Keratinocyte (primary cell): Measurements from ENCODE around the gene PRRC2C. TPM values are rescaled to one million over a fixed set of nuclear protein-coding genes. Genes with fewer than 3 reads are reported as not detected.

Source experiments
- DNase-seq: peaks from one replicate; pipeline ENCODE4 v3.0.0-alpha.2; 2011; ENCODE audit warnings: low read depth, missing footprints, low spot score
- FAIRE-seq: peaks from 2 replicates; lab custom pipeline; 2011; peaks lifted over from hg19 to GRCh38; lab: Jason Lieb, UNC
- H2AFZ ChIP-seq: 2 replicates; pipeline ENCODE4 v1.6.0; 2012; ENCODE audit warnings: low read length, control low read depth, inconsistent platforms; ENCODE audit not compliant: control insufficient read depth
- H3K27ac ChIP-seq: 2 replicates; pipeline ENCODE4 v1.5.1; 2011; ENCODE audit warnings: low read length; ENCODE audit not compliant: control insufficient read depth, insufficient read depth
- H3K27me3 ChIP-seq: 3 replicates; pipeline ENCODE4 v1.6.0; 2011; ENCODE audit warnings: low read length; ENCODE audit not compliant: control insufficient read depth, insufficient read depth; ENCODE audit errors: extremely low read depth
- H3K36me3 ChIP-seq, 2 experiments: 2 replicates in 1 of 2; 3 replicates in 1 of 2; pipeline ENCODE4 v1.5.1; 2011; ENCODE audit warnings: low read length in 2 of 2, mild to moderate bottlenecking in 1 of 2; ENCODE audit not compliant: control insufficient read depth in 2 of 2, insufficient read depth in 2 of 2; ENCODE audit errors: extremely low read depth in 1 of 2
- H3K4me1 ChIP-seq: 3 replicates; pipeline ENCODE4 v1.5.1; 2011; ENCODE audit warnings: low read length; ENCODE audit not compliant: control insufficient read depth, insufficient read depth; ENCODE audit errors: extremely low read depth
- H3K4me2 ChIP-seq: 3 replicates; pipeline ENCODE4 v1.6.0; 2011; ENCODE audit warnings: low read depth, low read length; ENCODE audit not compliant: control insufficient read depth, insufficient read depth; ENCODE audit errors: extremely low read depth
- H3K4me3 ChIP-seq, 3 experiments: fragments of 200-600 bp in 1 of 3; sonication (generic) in 1 of 3; 2 replicates in 2 of 3; 3 replicates in 1 of 3; pipeline ENCODE4 v1.5.1; 2011 to 2016; ENCODE audit warnings: low read length in 3 of 3, mild to moderate bottlenecking in 3 of 3, control low read depth in 2 of 3, inconsistent platforms in 1 of 3, low read depth in 1 of 3, mixed read lengths in 1 of 3, mixed run types in 1 of 3, moderate library complexity in 1 of 3; ENCODE audit not compliant: control insufficient read depth in 2 of 3, insufficient read depth in 2 of 3; ENCODE audit errors: extremely low read depth in 1 of 3
- H3K79me2 ChIP-seq: 2 replicates; pipeline ENCODE4 v1.6.0; 2012; ENCODE audit warnings: low read length; ENCODE audit not compliant: control insufficient read depth, insufficient read depth
- H3K9ac ChIP-seq: 3 replicates; pipeline ENCODE4 v1.6.0; 2011; ENCODE audit warnings: low read length; ENCODE audit not compliant: control insufficient read depth, insufficient read depth; ENCODE audit errors: extremely low read depth
- H3K9me1 ChIP-seq: 3 replicates; pipeline ENCODE4 v1.6.0; 2011; ENCODE audit warnings: low read length; ENCODE audit not compliant: control insufficient read depth, insufficient read depth; ENCODE audit errors: extremely low read depth
- H3K9me3 ChIP-seq: 2 replicates; pipeline ENCODE4 v1.5.1; 2012; ENCODE audit warnings: low read depth, low read length; ENCODE audit not compliant: control insufficient read depth
- H4K20me1 ChIP-seq: 3 replicates; pipeline ENCODE4 v1.6.0; 2011; ENCODE audit warnings: low read length; ENCODE audit not compliant: control insufficient read depth, insufficient read depth; ENCODE audit errors: extremely low read depth
- EZH2 ChIP-seq: IDR thresholded peaks from one replicate; pipeline ENCODE4 v1.6.1; 2012; ENCODE audit warnings: inconsistent platforms, mild to moderate bottlenecking, low read length, moderate library complexity
- dilution Hi-C: fragments of 300-500 bp; cut with MboI; formaldehyde crosslinking; loops from one replicate; pipeline ENCODE4 v1.7.0; 2020; ENCODE audit warnings: low sequenced_read_pairs; ENCODE audit not compliant: extremely low pct_ligation_motif_present
- polyA plus RNA-seq, 5 experiments: library from polyadenylated mRNA; depleted of rRNA in 3 of 5; stranded (reverse) in 3 of 5; stranded (forward) in 1 of 5; unstranded in 1 of 5; fragments of >200 nt; gene quantifications; 1 replicate in 1 of 5; 2 replicates in 3 of 5; 3 replicates in 1 of 5; pipeline versions ENCODE4 v1.2.1 to v1.2.3, GENCODE V29; 2011 to 2012; ENCODE audit warnings: missing spikeins in 2 of 5, low read depth in 1 of 5, low replicate concordance in 1 of 5
- TF ChIP-seq, protein P1 (sequence below), 3 experiments: IDR thresholded peaks in 1 of 3; conservative IDR thresholded peaks in 1 of 3; optimal IDR thresholded peaks in 1 of 3; 2 replicates in 2 of 3; 3 replicates in 1 of 3; pipeline versions ENCODE3 to v1.5.1; 2011; ENCODE audit warnings: low read length in 3 of 3, mild to moderate bottlenecking in 3 of 3, moderate library complexity in 2 of 3, control low read depth in 1 of 3, inconsistent platforms in 1 of 3; ENCODE audit not compliant: insufficient read depth in 2 of 3; ENCODE audit errors: extremely low read depth in 1 of 3

Gene PRRC2C
- polyA plus RNA-seq, 1 donor (not counting 4 experiments of a cell fraction or from before 2014, with no cell fraction given): 88.6 TPM

DNA sequence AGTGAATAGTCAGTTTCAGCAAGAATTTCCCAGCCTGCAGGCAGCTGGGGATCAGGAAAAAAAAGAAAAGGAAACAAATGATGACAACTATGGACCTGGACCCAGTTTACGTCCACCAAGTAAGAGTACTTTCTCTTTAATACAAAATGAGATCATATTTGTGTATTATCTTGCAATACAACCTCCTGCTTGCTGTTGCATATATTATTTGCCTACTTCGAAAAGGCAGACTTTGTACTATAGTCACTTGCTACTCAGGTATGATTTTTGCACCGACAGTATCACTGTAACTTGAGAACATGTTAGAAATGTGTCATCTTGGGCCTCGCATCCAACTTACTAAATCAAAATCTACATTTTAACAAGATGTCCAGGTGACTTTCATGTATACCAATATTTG is 30.4 kb downstream of the PRRC2C start:
- no peak overlapping the region for H3K4me3 ChIP-seq
- no peaks in the 10 kb centered on the region for H3K9me1 ChIP-seq
- no peaks in the 10 kb centered on the region for H3K27me3 ChIP-seq
- H3K4me2 ChIP-seq: no peak overlapping the region
- no peak for DNase-seq
- H3K36me3 ChIP-seq: peaks cover 21 to 31% of the 10 kb centered on the region in 2 experiments
- no peak overlapping the region for H3K9ac ChIP-seq
- H3K9me3 ChIP-seq: no peaks in the 10 kb centered on the region
- H3K4me1 ChIP-seq: no peaks in the 10 kb centered on the region
- no peak for TF ChIP-seq EZH2
- TF ChIP-seq, protein P1, sequence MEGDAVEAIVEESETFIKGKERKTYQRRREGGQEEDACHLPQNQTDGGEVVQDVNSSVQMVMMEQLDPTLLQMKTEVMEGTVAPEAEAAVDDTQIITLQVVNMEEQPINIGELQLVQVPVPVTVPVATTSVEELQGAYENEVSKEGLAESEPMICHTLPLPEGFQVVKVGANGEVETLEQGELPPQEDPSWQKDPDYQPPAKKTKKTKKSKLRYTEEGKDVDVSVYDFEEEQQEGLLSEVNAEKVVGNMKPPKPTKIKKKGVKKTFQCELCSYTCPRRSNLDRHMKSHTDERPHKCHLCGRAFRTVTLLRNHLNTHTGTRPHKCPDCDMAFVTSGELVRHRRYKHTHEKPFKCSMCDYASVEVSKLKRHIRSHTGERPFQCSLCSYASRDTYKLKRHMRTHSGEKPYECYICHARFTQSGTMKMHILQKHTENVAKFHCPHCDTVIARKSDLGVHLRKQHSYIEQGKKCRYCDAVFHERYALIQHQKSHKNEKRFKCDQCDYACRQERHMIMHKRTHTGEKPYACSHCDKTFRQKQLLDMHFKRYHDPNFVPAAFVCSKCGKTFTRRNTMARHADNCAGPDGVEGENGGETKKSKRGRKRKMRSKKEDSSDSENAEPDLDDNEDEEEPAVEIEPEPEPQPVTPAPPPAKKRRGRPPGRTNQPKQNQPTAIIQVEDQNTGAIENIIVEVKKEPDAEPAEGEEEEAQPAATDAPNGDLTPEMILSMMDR (optimal IDR thresholded peaks at IDR 0.05 in 1 of 3, IDR thresholded peaks at IDR 0.05 in 1 of 3, conservative IDR thresholded peaks at IDR 0.05 in 1 of 3; ENCODE audit: extremely low read depth in 1 of 3, insufficient read depth in 2 of 3, low read length in 3 of 3): no peak
- peaks cover 11% of the 10 kb centered on the region for H4K20me1 ChIP-seq
- H2AFZ ChIP-seq: no peak overlapping the region
- peaks cover 62% of the 10 kb centered on the region for H3K79me2 ChIP-seq
- no peak overlapping the region for H3K27ac ChIP-seq
- dilution Hi-C loops: no loop called here
- FAIRE-seq: no peak

DNA sequence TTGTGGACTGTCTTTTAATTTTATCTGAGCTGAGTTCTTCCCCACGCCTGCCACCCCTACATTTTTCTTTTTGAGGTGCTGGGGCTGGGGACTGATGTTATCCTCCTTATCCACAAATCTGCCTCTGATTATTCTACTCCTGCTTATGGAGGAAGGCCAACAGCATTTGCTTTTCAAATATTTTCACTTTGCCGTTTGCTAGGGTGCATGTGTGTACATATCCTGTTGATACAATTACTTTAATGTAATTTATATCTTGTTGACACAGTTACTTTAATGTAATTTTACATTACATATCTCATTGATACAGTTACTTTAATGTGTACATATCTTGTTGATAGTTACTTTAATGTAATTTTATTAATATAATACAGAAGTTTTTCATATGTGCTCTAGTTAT is 36.2 kb downstream of the PRRC2C start:
- dilution Hi-C loops: no loop called here
- no peak overlapping the region for H3K9ac ChIP-seq
- no peaks in the 10 kb centered on the region for H3K9me3 ChIP-seq
- no peak overlapping the region for H3K27ac ChIP-seq
- no peaks in the 10 kb centered on the region for H3K27me3 ChIP-seq
- H3K4me1 ChIP-seq: no peaks in the 10 kb centered on the region
- peaks cover 18% of the 10 kb centered on the region for H3K79me2 ChIP-seq
- no peaks in the 10 kb centered on the region for H3K9me1 ChIP-seq
- no peaks in the 10 kb centered on the region for H4K20me1 ChIP-seq
- no peak overlapping the region for H3K4me2 ChIP-seq
- TF ChIP-seq, protein P1 (optimal IDR thresholded peaks at IDR 0.05 in 1 of 3, IDR thresholded peaks at IDR 0.05 in 1 of 3, conservative IDR thresholded peaks at IDR 0.05 in 1 of 3; ENCODE audit: extremely low read depth in 1 of 3, insufficient read depth in 2 of 3, low read length in 3 of 3): no peak
- TF ChIP-seq EZH2: no peak
- DNase-seq (no peak), FAIRE-seq (no peak)
- H3K36me3 ChIP-seq: peaks cover 21 to 35% of the 10 kb centered on the region in 2 experiments
- H3K4me3 ChIP-seq: no peak overlapping the region
- H2AFZ ChIP-seq: no peak overlapping the region
